DMS153 treated with DMSO at 0.1 percent for 48 hours (cell line): ENCODE measurements around the gene HOXD10.

Experiments used
- DNase-seq: peaks from one replicate; lab custom pipeline; 2025; ENCODE audit not compliant: unreplicated experiment; lab: John Stamatoyannopoulos, UW

HOXD10 gene

GRCh38 chr2:176082824-176083751 lies 33.5 kb upstream of the HOXD10 start:
- no peak for DNase-seq

- DNase-seq, result no peak
These were observed 32.7 kb upstream of the HOXD10 start, which contains the start of gene EVX2 for GRCh38 chr2:176083796-176084261. Gene EVX2, minus strand, starts transcription at chr2:176083962. Its CDS starts 186 bp downstream, at chr2:176083776.

GRCh38 chr2:176084611-176085119 lies 31.9 kb upstream of the HOXD10 start:
- DNase-seq, result no peak

- no peak for DNase-seq
These were observed 31.3 kb upstream of the HOXD10 start for GRCh38 chr2:176085120-176085788.

- no peak for DNase-seq
These were observed 30.5 kb upstream of the HOXD10 start for GRCh38 chr2:176085861-176086771.

GRCh38 chr2:176087330-176088047 lies 29.1 kb upstream of the HOXD10 start:
- DNase-seq, result no peak

- no peak for DNase-seq
These were observed 28.3 kb upstream of the HOXD10 start for GRCh38 chr2:176088048-176088936.

DNA sequence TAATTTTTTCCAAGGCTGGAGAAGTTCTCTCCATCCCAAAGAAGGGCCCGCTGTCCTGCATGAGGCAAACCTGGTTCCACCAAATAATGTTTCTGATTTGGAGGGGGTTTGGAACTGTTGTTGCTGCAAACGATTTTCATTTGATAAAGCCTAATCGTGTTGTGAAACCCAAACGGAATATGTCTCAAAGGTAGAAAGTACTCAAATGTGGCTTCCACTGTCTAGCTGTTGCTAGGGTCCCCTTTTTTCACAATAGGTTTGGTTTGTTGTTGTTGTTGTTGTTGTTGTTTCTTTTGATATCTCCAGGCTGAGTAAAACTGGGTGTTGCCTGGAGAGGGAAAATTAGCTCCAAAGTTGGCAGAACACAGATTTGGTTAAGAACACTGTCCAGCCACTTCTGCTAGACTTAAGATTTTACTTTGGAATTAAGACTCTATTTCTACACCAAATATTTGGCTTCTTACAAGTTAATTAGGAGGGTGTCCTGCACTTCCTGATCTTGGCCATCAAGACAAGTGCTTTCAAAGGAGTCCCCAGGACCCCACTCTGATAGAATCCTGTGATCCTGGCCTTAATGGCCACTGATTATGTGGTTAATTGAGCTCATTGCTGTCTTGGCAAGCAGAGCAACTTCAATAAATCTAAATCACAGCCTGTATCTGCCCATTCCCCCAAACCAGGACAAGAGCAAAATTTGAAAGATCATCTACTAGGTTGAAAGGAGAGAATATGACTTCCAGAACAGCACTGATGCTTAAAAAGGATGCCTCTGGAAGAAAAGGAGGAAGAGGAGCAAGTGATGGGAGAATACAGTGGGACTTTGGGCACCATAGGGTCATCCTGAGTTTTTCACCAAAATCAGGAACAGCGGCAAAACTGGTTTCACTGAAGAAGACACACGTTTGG lies 27.4 kb upstream of the HOXD10 start:
- no peak for DNase-seq

GRCh38 chr2:176089843-176090395 lies 26.7 kb upstream of the HOXD10 start:
- no peak for DNase-seq

DNA sequence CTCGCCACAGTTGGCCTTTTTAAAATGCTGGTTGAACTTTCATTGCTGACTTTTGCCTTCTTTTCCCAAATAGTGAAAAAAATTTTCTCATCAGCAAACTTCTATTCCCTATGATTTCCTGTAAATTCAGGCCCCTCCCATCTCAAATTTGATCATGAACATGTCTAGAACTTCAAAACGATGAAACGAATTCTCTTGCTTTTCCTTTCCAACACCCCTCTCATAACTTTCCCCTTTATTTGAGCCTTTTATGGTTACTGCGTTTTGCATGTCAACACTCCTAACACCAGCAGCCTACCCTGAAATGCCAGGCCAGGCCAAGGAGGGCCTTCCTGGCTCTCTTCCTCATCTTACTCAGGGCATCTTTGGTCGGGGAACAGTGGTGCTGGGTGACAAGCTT lies 25.7 kb upstream of the HOXD10 start:
- no peak for DNase-seq

DNA sequence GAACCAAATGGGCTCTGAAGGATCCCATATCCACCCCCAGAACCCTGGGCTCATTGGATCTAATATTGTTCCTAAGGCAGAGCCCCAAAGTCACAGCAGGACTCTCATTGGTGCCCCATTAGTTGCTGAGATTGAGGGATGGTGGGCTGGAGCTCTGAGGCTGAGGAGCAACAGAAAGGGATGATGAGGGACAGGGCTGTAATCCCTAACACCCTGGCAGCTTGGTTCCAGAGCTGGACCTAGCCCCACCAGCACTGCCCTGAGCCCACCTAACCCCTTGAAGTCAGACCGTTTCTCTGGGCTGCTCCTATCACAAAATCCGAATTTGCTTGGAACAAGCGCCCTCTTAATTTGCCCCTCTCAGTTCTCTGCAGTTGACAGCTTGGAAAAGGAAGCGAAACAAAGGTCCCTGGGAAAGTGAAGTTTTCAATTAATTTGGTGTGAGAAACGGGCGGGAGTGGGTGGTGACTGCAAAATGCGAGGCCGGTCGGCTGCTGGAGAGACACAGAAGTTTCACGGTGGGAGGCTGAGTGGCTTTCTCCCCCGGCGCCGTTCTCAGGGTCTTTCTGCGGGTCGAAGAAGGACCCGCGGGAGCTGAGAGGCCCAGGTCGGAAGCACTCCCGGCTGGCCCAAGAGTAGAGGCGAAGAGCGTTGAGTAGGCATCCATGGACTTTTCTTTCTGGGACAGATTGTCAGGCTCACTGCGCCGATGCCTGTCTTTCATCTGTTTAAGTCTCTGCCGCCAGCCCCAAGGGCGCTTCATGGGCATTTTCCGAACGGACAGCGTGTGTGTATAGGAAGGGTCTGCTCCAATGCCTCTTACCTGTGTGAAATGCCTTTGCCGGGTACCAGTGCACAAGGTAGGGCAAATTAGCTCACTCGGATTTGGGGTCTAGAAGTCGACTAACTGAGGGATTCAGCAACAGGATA lies 25.0 kb upstream of the HOXD10 start:
- no peak for DNase-seq

DNA sequence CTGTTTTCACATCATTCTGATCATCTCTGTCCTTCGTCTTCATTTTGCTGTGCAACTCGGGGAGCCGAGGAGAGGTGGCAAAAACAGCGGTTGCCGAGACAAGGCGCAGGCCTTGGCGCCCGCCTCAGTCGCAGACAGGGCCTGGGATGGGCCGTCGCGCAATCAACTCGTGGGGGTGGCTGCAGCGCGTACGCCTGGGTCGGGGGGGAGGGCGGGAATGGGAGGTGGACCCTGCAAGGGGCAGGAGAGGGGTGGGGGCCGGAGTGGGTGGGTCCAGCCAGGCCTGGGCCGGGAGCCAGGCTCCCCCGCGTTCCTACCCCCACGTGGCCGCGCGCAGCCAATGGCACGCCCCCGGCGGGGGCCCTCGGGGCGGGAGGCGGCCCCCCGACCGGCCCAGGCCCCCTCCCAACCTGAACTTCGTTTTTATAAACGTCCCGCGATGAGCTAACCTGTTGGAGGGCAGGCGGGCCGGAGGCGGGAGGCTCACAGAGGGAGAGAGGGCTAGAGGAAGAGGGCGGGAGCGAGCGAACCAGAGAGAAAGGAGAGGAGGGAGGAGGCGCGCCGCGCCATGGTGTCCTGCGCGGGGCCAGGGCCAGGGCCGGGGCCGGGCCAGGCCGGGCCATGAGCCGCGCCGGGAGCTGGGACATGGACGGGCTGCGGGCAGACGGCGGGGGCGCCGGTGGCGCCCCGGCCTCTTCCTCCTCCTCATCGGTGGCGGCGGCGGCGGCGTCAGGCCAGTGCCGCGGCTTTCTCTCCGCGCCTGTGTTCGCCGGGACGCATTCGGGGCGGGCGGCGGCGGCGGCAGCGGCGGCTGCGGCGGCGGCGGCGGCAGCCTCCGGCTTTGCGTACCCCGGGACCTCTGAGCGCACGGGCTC lies 24.1 kb upstream of the HOXD10 start, which contains the start of gene HOXD13:
TSS of gene HOXD13 (plus strand) at position 452 of the 875 bp plus-strand sequence. CDS start at position 622, 170 bp downstream.
- no peak for DNase-seq

- DNase-seq, result no peak
These were observed 23.3 kb upstream of the HOXD10 start for GRCh38 chr2:176093145-176093897.

GRCh38 chr2:176093898-176094249 lies 22.7 kb upstream of the HOXD10 start:
- DNase-seq, result no peak

DNA sequence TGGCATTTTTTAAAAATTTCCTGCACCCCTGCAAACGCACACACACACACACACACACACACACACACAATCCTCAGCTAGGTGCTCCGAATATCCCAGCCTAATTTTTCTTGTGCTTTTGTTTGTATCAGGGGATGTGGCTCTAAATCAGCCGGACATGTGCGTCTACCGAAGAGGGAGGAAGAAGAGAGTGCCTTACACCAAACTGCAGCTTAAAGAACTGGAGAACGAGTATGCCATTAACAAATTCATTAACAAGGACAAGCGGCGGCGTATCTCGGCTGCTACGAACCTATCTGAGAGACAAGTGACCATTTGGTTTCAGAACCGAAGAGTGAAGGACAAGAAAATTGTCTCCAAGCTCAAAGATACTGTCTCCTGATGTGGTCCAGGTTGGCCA lies 22.2 kb upstream of the HOXD10 start:
- DNase-seq, result no peak
